Left lung (tissue), 10 donors: ENCODE results near the gene NRXN2. TPM values are rescaled to one million over a fixed set of nuclear protein-coding genes. Genes with fewer than 3 reads are reported as not detected.
A peak's percentile ranks its signal among the peaks of the same experiment; 100 is the strongest.

ENCODE experiments used
- ATAC-seq: fragments of 200-7000 bp; cut with Tn5 transposase; one replicate; pipeline ENCODE4 v1.9.1; 2020; ENCODE audit warnings: moderate library complexity
- DNase-seq, 4 donors: peaks; one replicate each; pipeline ENCODE4 v3.0.0-alpha.2; 2013 to 2020
- H3K27ac ChIP-seq, 2 donors: fragments of 200-600 bp; sonication (generic) in 1 of 2; one replicate each; pipeline versions ENCODE4 v1.5.0 to v1.8.0; 2020 to 2021
- H3K27me3 ChIP-seq, 2 donors: fragments of 200-600 bp; sonication (generic) in 1 of 2; one replicate each; pipeline versions ENCODE4 v1.5.0 to v1.8.0; 2020 to 2021
- H3K36me3 ChIP-seq, 2 donors: fragments of 200-600 bp; sonication (generic) in 1 of 2; one replicate each; pipeline versions ENCODE4 v1.5.0 to v1.8.0; 2020 to 2021
- H3K4me1 ChIP-seq, 2 donors: fragments of 200-600 bp; one replicate each; pipeline ENCODE4 v1.8.0; 2021
- H3K4me3 ChIP-seq, 2 donors: fragments of 200-600 bp; sonication (generic) in 1 of 2; one replicate each; pipeline versions ENCODE4 v1.5.0 to v1.8.0; 2020 to 2021; ENCODE audit warnings: mild to moderate bottlenecking in 1 of 2
- H3K9me3 ChIP-seq, 2 donors: fragments of 200-600 bp; sonication (generic) in 1 of 2; one replicate each; pipeline versions ENCODE4 v1.5.0 to v1.8.0; 2020 to 2021
- intact Hi-C, 2 donors: fragments of 100-400 bp; cut with DNase I; formaldehyde crosslinking; loops; one replicate each; pipeline versions ENCODE4 v1.11.2 to v1.14.2; 2022
- polyA plus RNA-seq, 6 donors: library from polyadenylated mRNA; unstranded; fragments of 120-200 nt; gene quantifications; one replicate each; pipeline ENCODE4 v1.2.1, GENCODE V29; 2013; ENCODE audit not compliant: insufficient read length in 6 of 6
- total RNA-seq, 2 donors: library from RNA; stranded (reverse); fragmentation: NEBNext Ultra II Directional; extraction: Animal tissue kit (Norgen Biotek cat#: 25700); gene quantifications; one replicate each; pipeline ENCODE4 v1.2.1, GENCODE V29; 2021
- TF ChIP-seq, protein P1 (sequence below), 2 donors: fragments of 200-600 bp; sonication (generic) in 1 of 2; IDR thresholded peaks; one replicate each; pipeline versions ENCODE4 v1.5.0 to v1.8.0; 2021; ENCODE audit warnings: antibody characterized with exemption in 2 of 2
- donor health status: DM: no; HTN: yes; CAD: no.
- donor health status: DM: no; HTN: no; CAD: no.

NRXN2 gene
- total and polyA plus RNA-seq, 8 donors, result 3.5 to 15.0 (median 10.4) TPM

- intact Hi-C loops, result no loop called here
- DNase-seq, result no peak
- ATAC-seq, result peak; percentile 9
- no peak overlapping the region for H3K27ac ChIP-seq
- no peaks in the 10 kb centered on the region for H3K9me3 ChIP-seq
- no peak overlapping the region for H3K4me3 ChIP-seq
- peaks cover 0 to 3% of the 10 kb centered on the region in 2 donors for H3K4me1 ChIP-seq
- TF ChIP-seq, protein P1, sequence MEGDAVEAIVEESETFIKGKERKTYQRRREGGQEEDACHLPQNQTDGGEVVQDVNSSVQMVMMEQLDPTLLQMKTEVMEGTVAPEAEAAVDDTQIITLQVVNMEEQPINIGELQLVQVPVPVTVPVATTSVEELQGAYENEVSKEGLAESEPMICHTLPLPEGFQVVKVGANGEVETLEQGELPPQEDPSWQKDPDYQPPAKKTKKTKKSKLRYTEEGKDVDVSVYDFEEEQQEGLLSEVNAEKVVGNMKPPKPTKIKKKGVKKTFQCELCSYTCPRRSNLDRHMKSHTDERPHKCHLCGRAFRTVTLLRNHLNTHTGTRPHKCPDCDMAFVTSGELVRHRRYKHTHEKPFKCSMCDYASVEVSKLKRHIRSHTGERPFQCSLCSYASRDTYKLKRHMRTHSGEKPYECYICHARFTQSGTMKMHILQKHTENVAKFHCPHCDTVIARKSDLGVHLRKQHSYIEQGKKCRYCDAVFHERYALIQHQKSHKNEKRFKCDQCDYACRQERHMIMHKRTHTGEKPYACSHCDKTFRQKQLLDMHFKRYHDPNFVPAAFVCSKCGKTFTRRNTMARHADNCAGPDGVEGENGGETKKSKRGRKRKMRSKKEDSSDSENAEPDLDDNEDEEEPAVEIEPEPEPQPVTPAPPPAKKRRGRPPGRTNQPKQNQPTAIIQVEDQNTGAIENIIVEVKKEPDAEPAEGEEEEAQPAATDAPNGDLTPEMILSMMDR (IDR thresholded peaks at IDR 0.05), result peak in 1 of 2 donors; percentile 16
- peaks cover 0 to 33% of the 10 kb centered on the region in 2 donors for H3K27me3 ChIP-seq
- H3K36me3 ChIP-seq, result no peaks in the 10 kb centered on the region
These were observed 73.7 kb downstream of the NRXN2 start for GRCh38 chr11:64649291-64649697.

DNA sequence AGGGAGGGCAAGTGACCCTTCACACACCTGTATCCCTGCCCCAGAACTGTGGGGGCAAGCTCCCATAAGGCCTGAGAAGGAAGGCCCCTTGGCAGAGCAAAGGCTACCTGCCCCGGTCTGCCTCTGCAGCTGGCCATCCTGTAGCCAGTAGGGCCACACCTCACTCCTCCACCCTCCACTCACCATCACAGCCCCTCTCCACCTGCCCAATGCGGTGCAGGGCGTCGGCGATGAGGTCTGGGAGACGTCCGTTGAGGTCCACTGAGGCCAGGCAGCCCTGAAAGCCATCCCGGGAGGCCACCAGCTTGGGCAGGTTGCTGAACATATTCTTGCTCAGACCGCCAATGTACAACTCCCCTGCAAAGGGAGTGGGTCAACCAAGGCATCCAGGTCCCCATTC, 74.4 kb downstream of the NRXN2 start:
- DNase-seq, result no peak
- intact Hi-C loops, result no loop called here

GRCh38 chr11:64647019-64647779, 75.8 kb downstream of the NRXN2 start:
- peaks cover 9 to 47% of the 10 kb centered on the region in 2 donors for H3K27me3 ChIP-seq
- no peak overlapping the region for H3K27ac ChIP-seq
- ATAC-seq (no peak), DNase-seq (no peak)
- H3K4me3 ChIP-seq, result no peak overlapping the region
- peaks cover 0 to 5% of the 10 kb centered on the region in 2 donors for H3K4me1 ChIP-seq
- H3K36me3 ChIP-seq, result no peaks in the 10 kb centered on the region
- TF ChIP-seq, protein P1 (IDR thresholded peaks at IDR 0.05), result no peak
- intact Hi-C loops, result no loop called here
- no peaks in the 10 kb centered on the region for H3K9me3 ChIP-seq

More for the DNA sequence above, 74.4 kb downstream of the NRXN2 start:
- H3K36me3 ChIP-seq, result no peaks in the 10 kb centered on the region
- H3K4me3 ChIP-seq, result no peak overlapping the region
- peaks cover 0 to 3% of the 10 kb centered on the region in 2 donors for H3K4me1 ChIP-seq
- H3K27ac ChIP-seq, result no peak overlapping the region
- TF ChIP-seq, protein P1 (IDR thresholded peaks at IDR 0.05), result no peak
- H3K27me3 ChIP-seq, result peaks cover 4 to 35% of the 10 kb centered on the region in 2 donors
- no peaks in the 10 kb centered on the region for H3K9me3 ChIP-seq
- ATAC-seq, result no peak

DNA sequence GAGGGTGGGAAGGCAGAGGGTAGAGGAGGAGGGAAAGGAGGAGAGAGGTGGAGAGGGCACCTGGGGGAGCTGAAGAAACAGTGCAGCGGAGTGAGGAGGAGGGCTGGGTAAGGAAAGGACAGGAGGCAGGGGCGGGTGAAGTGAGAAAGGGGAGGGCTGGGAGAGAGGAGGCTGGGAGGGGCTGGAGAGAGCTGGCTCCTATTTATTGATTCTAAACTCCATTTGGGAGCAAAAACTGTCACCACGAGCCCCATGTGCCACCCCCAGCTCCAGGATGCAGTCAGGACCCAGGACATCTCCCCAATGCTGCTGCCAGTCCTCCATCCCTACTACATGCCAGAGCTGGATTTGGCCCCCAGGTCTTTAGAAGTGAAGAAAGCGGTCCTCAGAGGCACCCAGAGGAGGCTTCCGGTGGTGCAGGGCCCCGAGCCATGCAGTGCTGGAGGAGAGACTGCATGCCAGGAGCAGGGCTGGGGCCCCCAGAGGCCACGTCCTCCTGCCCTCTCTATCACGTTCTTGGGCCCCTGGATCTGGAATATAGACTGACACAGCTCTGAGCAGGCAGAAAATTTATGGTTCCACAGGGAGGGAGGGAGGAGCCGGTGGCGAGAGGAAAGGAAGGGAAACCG, 78.2 kb downstream of the NRXN2 start:
- TF ChIP-seq, protein P1 (IDR thresholded peaks at IDR 0.05), result no peak
- DNase-seq (no peak), ATAC-seq (no peak)
- H3K27ac ChIP-seq, result no peak overlapping the region
- H3K36me3 ChIP-seq, result no peaks in the 10 kb centered on the region
- peaks cover 0 to 5% of the 10 kb centered on the region in 2 donors for H3K4me1 ChIP-seq
- H3K27me3 ChIP-seq, result peaks cover 10 to 66% of the 10 kb centered on the region in 2 donors
- H3K4me3 ChIP-seq, result no peak overlapping the region
- intact Hi-C loops, result no loop called here
- no peaks in the 10 kb centered on the region for H3K9me3 ChIP-seq

GRCh38 chr11:64643920-64644646, 78.9 kb downstream of the NRXN2 start:
- intact Hi-C loops, result no loop called here
- Histone ChIP-seq H3K9me3 (no peaks in the 10 kb centered on the region), H3K4me1 (peaks cover 0 to 5% of the 10 kb centered on the region in 2 donors), H3K27ac (no peak overlapping the region), H3K4me3 (no peak overlapping the region), H3K27me3 (peaks cover 10 to 72% of the 10 kb centered on the region in 2 donors), H3K36me3 (no peaks in the 10 kb centered on the region)
- ATAC-seq, result no peak
- no peak for DNase-seq
- TF ChIP-seq, protein P1 (IDR thresholded peaks at IDR 0.05), result no peak
